Thyroid gland (tissue), 4 donors: Measurements from ENCODE around the gene CDC42BPA. TPM values are rescaled to one million over a fixed set of nuclear protein-coding genes. Genes with fewer than 3 reads are reported as not detected.
A peak's percentile ranks its signal among the peaks of the same experiment; 100 is the strongest.

ENCODE experiments used
- DNase-seq, 2 donors: peaks; one replicate each; pipeline ENCODE4 v3.0.0-alpha.2; 2019
- H3K27ac ChIP-seq, 3 donors: fragments of 200-600 bp; sonication (generic); 1 replicate in 2 of 3; 2 replicates in 1 of 3; pipeline ENCODE4 v1.5.1; 2016 to 2019; ENCODE audit warnings: mild to moderate bottlenecking in 1 of 3, moderate library complexity in 1 of 3
- H3K27me3 ChIP-seq: fragments of 200-600 bp; sonication (generic); one replicate; pipeline ENCODE4 v1.5.1; 2019
- H3K36me3 ChIP-seq, 2 donors: fragments of 200-600 bp; sonication (generic); one replicate each; pipeline ENCODE4 v1.5.1; 2016 to 2019
- H3K4me1 ChIP-seq, 2 donors: fragments of 200-600 bp; sonication (generic); one replicate each; pipeline ENCODE4 v1.5.1; 2017 to 2019
- H3K4me3 ChIP-seq, 3 donors: fragments of 200-600 bp; sonication (generic); replicated peaks in 1 of 3; 1 replicate in 2 of 3; 2 replicates in 1 of 3; pipeline ENCODE4 v1.5.1; 2016; ENCODE audit warnings: mild to moderate bottlenecking in 1 of 3
- H3K9me3 ChIP-seq: fragments of 200-600 bp; sonication (generic); one replicate; pipeline ENCODE4 v1.5.1; 2017
- CTCF ChIP-seq, 6 experiments: fragments of 200-600 bp in 3 of 6; fragments of 450-650 bp in 3 of 6; sonication (generic) in 3 of 6; IDR thresholded peaks; one replicate each; pipeline ENCODE4 v1.5.1; 2016 to 2019; ENCODE audit warnings: antibody characterized with exemption in 6 of 6, mild to moderate bottlenecking in 2 of 6, inconsistent platforms in 1 of 6, moderate library complexity in 1 of 6
- POLR2A ChIP-seq, 2 donors: fragments of 450-650 bp; IDR thresholded peaks; one replicate each; pipeline ENCODE4 v1.6.1; 2017; ENCODE audit warnings: antibody characterized with exemption in 2 of 2, mild to moderate bottlenecking in 2 of 2, moderate library complexity in 1 of 2
- WGBS, 2 donors: methylation state at CpG; one replicate each; pipeline ENCODE4 v1.1.5; 2017; 5-methylcytosine and 5-hydroxymethylcytosine counted together
- intact Hi-C: fragments of 100-400 bp; cut with DNase I; formaldehyde crosslinking; loops from one replicate; pipeline ENCODE4 v1.15.1; 2023
- total RNA-seq, 4 donors: library from RNA; depleted of rRNA; stranded (reverse); fragments of >200 nt; gene quantifications; one replicate each; pipeline ENCODE4 v1.2.3, GENCODE V29; 2016

Gene CDC42BPA
- total RNA-seq, 4 donors from 2014 or later: 25.0 to 50.0 (median 30.5) TPM

DNA sequence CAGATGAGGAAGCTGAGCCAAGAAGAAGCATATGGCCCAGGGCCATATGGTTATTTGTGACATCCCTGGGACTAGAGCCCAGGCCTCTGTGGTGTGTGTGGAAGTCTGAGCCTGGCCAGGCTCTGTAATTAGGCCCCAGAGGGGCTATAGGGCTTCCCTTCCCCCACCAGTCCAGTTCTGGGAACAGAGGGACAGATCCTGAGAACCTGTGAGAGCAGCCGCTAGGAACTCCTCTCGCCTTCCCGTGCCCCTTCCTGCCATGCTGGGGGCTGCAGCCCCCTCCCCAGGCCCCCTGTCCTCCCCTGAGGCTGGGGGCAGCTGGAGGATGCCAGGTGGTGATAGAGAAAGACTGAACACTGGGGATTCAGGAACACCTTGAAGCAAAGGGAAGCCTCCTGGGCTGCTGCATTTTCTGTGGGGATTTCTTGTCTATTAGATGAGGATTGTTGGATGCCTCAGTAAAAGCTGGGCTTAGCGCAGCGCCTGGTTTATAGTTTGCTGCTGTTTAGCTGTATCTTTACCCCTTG, 344.9 kb downstream of the CDC42BPA start:
- TF ChIP-seq CTCF (IDR thresholded peaks at IDR 0.05): no peak
- TF ChIP-seq POLR2A (IDR thresholded peaks at IDR 0.05): no peak
- Histone ChIP-seq H3K9me3 (no peaks in the 10 kb centered on the region), H3K4me3 (no peak overlapping the region), H3K27me3 (no peaks in the 10 kb centered on the region), H3K36me3 (peaks cover 3 to 9% of the 10 kb centered on the region in 2 donors), H3K27ac (peak overlapping the region; percentile 59 to 82 (median 73)), H3K4me1 (peaks cover 10 to 23% of the 10 kb centered on the region in 2 donors)
- WGBS, 2 donors: 93 to 94% methylated on average over 5 of the region's 5 CpGs
- DNase-seq: no peak
- intact Hi-C loops: no loop called here

DNA sequence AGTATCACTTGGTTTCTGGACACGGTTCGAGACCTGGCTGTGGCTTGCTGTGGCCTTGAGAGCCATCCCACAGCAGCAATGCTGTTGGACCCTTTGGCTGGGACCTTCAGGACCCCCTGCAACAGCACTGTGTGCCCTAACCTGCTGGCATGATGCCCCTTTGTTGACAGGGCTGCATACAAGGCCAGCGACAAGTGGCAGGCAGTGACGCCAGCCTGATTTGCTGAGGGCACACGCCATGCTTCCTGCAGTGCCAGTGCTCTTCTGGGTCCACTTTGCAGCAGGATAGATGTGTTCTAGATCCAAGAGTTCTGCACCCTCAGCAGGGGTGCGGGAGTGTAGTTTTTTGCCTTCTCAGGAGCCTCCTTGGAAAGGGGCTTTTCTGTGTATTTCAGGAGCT, 345.4 kb downstream of the CDC42BPA start:
- H3K4me3 ChIP-seq: no peak overlapping the region
- no peak for TF ChIP-seq POLR2A (IDR thresholded peaks at IDR 0.05)
- no peak for TF ChIP-seq CTCF (IDR thresholded peaks at IDR 0.05)
- H3K36me3 ChIP-seq: peaks cover 3 to 4% of the 10 kb centered on the region in 2 donors
- peaks cover 10 to 23% of the 10 kb centered on the region in 2 donors for H3K4me1 ChIP-seq
- 83 to 96% methylated on average over 6 of the region's 6 CpGs for WGBS, 2 donors
- H3K27ac ChIP-seq: peak overlapping the region in 1 of 3 donors; percentile 82
- no peaks in the 10 kb centered on the region for H3K9me3 ChIP-seq
- no peaks in the 10 kb centered on the region for H3K27me3 ChIP-seq
- intact Hi-C loops: no loop called here
- no peak for DNase-seq

DNA sequence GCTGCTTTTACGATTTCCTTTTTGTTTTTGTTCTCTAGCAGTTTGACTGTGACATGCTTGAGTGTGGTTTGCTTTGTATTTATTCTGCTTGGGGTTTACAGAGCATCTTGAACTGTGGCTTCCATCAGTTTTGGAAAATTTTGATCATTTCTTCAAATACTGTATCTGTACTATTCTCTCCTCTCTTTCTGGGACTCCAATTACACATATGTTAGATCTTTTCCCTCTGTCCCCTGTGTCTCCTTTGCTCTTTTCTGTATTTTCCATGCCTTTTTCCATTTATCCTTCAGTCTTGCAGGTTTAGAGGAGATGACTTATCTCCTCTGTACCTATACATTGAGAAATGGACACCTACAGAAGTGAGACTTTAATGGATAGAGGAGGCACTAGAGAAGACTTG, 346.5 kb downstream of the CDC42BPA start:
- peaks cover 0 to 3% of the 10 kb centered on the region in 2 donors for H3K36me3 ChIP-seq
- H3K4me1 ChIP-seq: peaks cover 10 to 23% of the 10 kb centered on the region in 2 donors
- no peak overlapping the region for H3K27ac ChIP-seq

DNA sequence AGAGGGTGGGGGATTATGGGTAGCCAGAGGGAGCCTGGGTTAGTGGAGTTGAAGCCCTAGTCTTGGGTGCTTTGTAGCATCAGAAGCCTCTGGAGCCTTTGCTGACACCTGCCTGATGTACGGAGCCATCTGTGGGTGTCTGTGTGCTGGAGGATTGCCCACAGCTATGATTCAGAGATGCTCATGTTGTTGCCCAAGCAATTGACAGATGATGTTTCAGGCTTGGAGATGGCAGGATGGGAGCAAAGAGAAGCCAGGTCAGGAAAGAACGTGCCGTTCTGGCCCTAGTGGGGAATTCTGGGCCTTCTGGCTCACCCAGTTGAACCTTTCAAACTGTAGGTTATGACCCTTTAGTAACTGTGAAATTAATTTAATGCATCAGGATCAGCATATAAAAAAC, 350.6 kb downstream of the CDC42BPA start:
- no peak for DNase-seq
- Histone ChIP-seq H3K27ac (no peak overlapping the region), H3K36me3 (peaks cover 15 to 17% of the 10 kb centered on the region in 2 donors), H3K4me3 (no peak overlapping the region), H3K27me3 (no peaks in the 10 kb centered on the region), H3K9me3 (no peaks in the 10 kb centered on the region), H3K4me1 (no peaks in the 10 kb centered on the region)
- 79 to 95% methylated on average over 3 of the region's 3 CpGs for WGBS, 2 donors
- TF ChIP-seq CTCF (IDR thresholded peaks at IDR 0.05) (no peak), POLR2A (IDR thresholded peaks at IDR 0.05) (no peak)
- intact Hi-C loops: no loop called here

More for the DNA sequence above, 346.5 kb downstream of the CDC42BPA start:
- Histone ChIP-seq H3K27me3 (no peaks in the 10 kb centered on the region), H3K4me3 (no peak overlapping the region), H3K9me3 (no peaks in the 10 kb centered on the region)
- TF ChIP-seq POLR2A (IDR thresholded peaks at IDR 0.05): no peak
- TF ChIP-seq CTCF (IDR thresholded peaks at IDR 0.05): no peak
- no peak for DNase-seq
- intact Hi-C loops: no loop called here
- 95 to 98% methylated on average over 1 of the region's 1 CpG for WGBS, 2 donors

- Histone ChIP-seq H3K27ac (no peak overlapping the region), H3K36me3 (peaks cover 15 to 17% of the 10 kb centered on the region in 2 donors), H3K9me3 (no peaks in the 10 kb centered on the region), H3K4me3 (no peak overlapping the region), H3K4me1 (no peaks in the 10 kb centered on the region), H3K27me3 (no peaks in the 10 kb centered on the region)
- DNase-seq: no peak
- no peak for TF ChIP-seq POLR2A (IDR thresholded peaks at IDR 0.05)
- no peak for TF ChIP-seq CTCF (IDR thresholded peaks at IDR 0.05)
- intact Hi-C loops: no loop called here
- WGBS, 2 donors: 97 to 100% methylated on average over 4 of the region's 4 CpGs
Observed at GRCh38 chr1:226966683-226967082, 351.6 kb downstream of the CDC42BPA start.
